Measurements from ENCODE around the gene GPR132. TPM values are rescaled to one million over a fixed set of nuclear protein-coding genes. Genes with fewer than 3 reads are reported as not detected.
A peak's percentile ranks its signal among the peaks of the same experiment; 100 is the strongest.

Gene GPR132
- total and polyA plus RNA-seq, 11 donors = 0.27 to 5.3 (median 0.75) TPM

DNA sequence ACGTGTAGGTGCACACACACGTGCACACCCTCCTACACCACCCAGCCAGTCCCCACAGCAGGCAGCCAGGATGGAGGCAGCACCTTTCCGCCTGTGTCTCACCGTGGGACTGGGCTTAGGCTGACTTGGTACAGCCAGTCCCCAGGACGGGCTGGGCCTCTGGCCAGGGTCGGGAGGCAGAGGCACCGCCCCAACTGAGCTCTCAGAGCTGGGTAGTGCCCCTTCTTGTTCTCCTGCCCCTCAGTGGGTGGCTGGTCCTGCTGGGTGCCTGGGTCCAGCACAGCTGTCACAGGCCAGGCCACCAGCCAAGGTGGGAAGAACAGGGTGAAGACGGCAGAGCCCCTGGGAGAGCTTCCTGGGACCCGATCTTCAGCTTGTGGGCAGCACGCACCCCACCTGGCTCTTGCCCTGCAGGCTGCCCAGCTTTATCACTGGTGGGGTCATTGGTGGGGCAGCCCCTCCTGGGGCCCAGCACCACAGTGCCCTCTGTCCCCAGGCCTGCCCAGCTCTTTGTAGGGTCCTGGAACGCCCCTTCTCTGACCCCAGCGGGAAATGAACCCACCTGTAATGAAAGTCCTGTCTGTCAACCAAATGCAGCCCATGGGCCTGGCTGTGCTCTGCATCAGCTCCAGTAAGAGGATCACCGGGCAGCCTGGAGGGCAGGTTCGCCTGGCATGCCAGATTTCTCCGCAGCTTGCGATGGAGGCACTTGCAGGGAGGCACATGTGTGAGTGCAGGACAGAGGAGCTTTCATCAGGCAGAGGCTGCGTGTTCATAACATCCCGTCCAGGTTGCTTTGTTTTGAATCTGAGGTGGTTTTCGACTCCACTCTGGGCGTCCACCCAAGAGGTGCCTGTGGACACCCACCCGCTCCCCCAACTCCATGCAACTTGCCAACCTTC lies 59.0 kb downstream of the GPR132 start:
- no peaks in the 10 kb centered on the region for H3K4me1 ChIP-seq
- H3K27ac ChIP-seq = no peak overlapping the region
- H3K9me3 ChIP-seq = no peaks in the 10 kb centered on the region
- ATAC-seq = peak in 1 of 4 donors; percentile 25
- DNase-seq = no peak
- intact Hi-C loops (cut with DNase I) = no loop called here
- TF ChIP-seq, protein P1, sequence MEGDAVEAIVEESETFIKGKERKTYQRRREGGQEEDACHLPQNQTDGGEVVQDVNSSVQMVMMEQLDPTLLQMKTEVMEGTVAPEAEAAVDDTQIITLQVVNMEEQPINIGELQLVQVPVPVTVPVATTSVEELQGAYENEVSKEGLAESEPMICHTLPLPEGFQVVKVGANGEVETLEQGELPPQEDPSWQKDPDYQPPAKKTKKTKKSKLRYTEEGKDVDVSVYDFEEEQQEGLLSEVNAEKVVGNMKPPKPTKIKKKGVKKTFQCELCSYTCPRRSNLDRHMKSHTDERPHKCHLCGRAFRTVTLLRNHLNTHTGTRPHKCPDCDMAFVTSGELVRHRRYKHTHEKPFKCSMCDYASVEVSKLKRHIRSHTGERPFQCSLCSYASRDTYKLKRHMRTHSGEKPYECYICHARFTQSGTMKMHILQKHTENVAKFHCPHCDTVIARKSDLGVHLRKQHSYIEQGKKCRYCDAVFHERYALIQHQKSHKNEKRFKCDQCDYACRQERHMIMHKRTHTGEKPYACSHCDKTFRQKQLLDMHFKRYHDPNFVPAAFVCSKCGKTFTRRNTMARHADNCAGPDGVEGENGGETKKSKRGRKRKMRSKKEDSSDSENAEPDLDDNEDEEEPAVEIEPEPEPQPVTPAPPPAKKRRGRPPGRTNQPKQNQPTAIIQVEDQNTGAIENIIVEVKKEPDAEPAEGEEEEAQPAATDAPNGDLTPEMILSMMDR (IDR thresholded peaks at IDR 0.05) = no peak
- TF ChIP-seq POLR2A (IDR thresholded peaks at IDR 0.05) = no peak
- 86 to 92% (median 91%) methylated on average over 14 to 21 of the region's 21 CpGs for WGBS, 4 donors
- no peak overlapping the region for H3K4me3 ChIP-seq
- peaks cover 0 to 36% (median 19%) of the 10 kb centered on the region in 9 donors for H3K36me3 ChIP-seq
- H3K27me3 ChIP-seq = no peaks in the 10 kb centered on the region

DNA sequence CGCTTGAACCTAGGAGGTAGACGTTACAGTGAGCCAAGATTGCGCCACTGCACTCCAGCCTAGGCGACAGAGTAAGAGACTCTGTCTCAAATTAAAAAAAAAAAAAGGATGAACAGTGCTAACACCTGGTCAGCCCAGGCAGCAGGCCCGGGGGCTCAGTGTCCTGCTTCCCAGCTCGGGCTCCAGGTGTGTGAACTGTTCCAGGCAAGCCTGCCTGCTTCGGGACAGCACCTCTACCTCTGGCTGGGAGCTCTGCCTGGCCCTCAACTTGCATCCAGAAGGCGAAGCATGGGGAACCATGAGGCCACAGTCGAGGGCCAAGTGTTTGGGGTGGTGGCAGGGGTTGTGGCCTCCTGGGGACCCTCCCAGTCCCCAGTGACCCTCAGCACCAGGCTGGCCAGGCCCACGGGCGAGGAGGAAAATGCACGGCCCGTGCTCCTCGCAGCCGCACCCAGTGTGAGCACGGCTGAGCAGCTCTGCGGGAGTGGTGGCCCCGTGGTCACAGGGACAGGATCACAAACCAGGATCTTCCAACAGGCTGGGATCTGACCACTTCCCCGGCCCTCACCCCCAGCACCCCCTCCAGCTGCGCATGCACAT lies 59.8 kb downstream of the GPR132 start:
- DNase-seq (no peak), ATAC-seq (peak in 1 of 4 donors; percentile 34)
- TF ChIP-seq, protein P1 (IDR thresholded peaks at IDR 0.05) = no peak
- no peak for TF ChIP-seq POLR2A (IDR thresholded peaks at IDR 0.05)
- no peak overlapping the region for H3K4me3 ChIP-seq
- no peaks in the 10 kb centered on the region for H3K4me1 ChIP-seq
- H3K36me3 ChIP-seq = peaks cover 0 to 28% (median 11%) of the 10 kb centered on the region in 9 donors
- no peak overlapping the region for H3K27ac ChIP-seq
- H3K9me3 ChIP-seq = no peaks in the 10 kb centered on the region
- intact Hi-C loops (cut with DNase I) = no loop called here
- 87 to 96% (median 91%) methylated on average over 9 to 20 of the region's 20 CpGs for WGBS, 4 donors
- no peaks in the 10 kb centered on the region for H3K27me3 ChIP-seq

Other genes starting within 250 kb of the GPR132 start
- 10 to 100 TPM in 8 of 9 donors, 1 to 10 TPM in 1; 9.1 to 21.9 (median 12.5) TPM for gene CEP170B, start 200.2 kb downstream of the GPR132 start, total RNA-seq
- gene CEP170B, start 200.2 kb downstream of the GPR132 start, polyA plus RNA-seq = 10 to 100 TPM in 1 of 2 donors, 1 to 10 TPM in 1; 7.5 to 17.9 TPM
- gene PLD4, start 140.6 kb downstream of the GPR132 start, total RNA-seq = 1 to 10 TPM in 1 of 9 donors, under 1 TPM in 4, not detected in 4; 0.25 to 1.5 (median 0.40) TPM
- under 1 TPM in 1 of 2 donors, not detected in 1; 0.12 TPM for gene PLD4, start 140.6 kb downstream of the GPR132 start, polyA plus RNA-seq
- 10 to 100 TPM in 2 of 9 donors, 1 to 10 TPM in 7; 1.5 to 22.3 (median 3.7) TPM for gene AHNAK2, start 87.1 kb downstream of the GPR132 start, total RNA-seq
- 1 to 10 TPM; 2.2 to 2.5 TPM for gene AHNAK2, start 87.1 kb downstream of the GPR132 start, polyA plus RNA-seq
- gene CLBA1, start 79.6 kb downstream of the GPR132 start, total RNA-seq = 1 to 10 TPM in 7 of 9 donors, under 1 TPM in 2; 0.76 to 3.7 (median 2.6) TPM
- 1 to 10 TPM; 1.3 to 3.7 TPM for gene CLBA1, start 79.6 kb downstream of the GPR132 start, polyA plus RNA-seq
- gene CDCA4, start 44.3 kb downstream of the GPR132 start, total RNA-seq = 1 to 10 TPM; 1.4 to 6.0 (median 2.4) TPM
- gene CDCA4, start 44.3 kb downstream of the GPR132 start, polyA plus RNA-seq = 1 to 10 TPM; 2.3 to 3.3 TPM
- 10 to 100 TPM; 20.4 to 62.4 (median 28.6) TPM for gene JAG2, start 103.3 kb upstream of the GPR132 start, total RNA-seq
- 10 to 100 TPM; 19.1 to 25.2 TPM for gene JAG2, start 103.3 kb upstream of the GPR132 start, polyA plus RNA-seq
- 10 to 100 TPM; 16.7 to 48.9 (median 23.8) TPM for gene NUDT14, start 115.9 kb upstream of the GPR132 start, total RNA-seq
- 10 to 100 TPM; 14.3 to 29.6 TPM for gene NUDT14, start 115.9 kb upstream of the GPR132 start, polyA plus RNA-seq
- gene BTBD6, start 183.1 kb upstream of the GPR132 start, total RNA-seq = 10 to 100 TPM; 28.8 to 51.8 (median 34.8) TPM
- 10 to 100 TPM; 40.7 to 56.3 TPM for gene BTBD6, start 183.1 kb upstream of the GPR132 start, polyA plus RNA-seq
- 10 to 100 TPM; 13.3 to 25.3 (median 18.7) TPM for gene BRF1, start 235.6 kb upstream of the GPR132 start, total RNA-seq
- 10 to 100 TPM; 17.1 to 19.4 TPM for gene BRF1, start 235.6 kb upstream of the GPR132 start, polyA plus RNA-seq
- 10 to 100 TPM; 47.3 to 90.3 (median 60.8) TPM for gene PACS2, start 249.3 kb upstream of the GPR132 start, total RNA-seq
- 10 to 100 TPM; 50.7 to 78.7 TPM for gene PACS2, start 249.3 kb upstream of the GPR132 start, polyA plus RNA-seq

Data from heart left ventricle (tissue), 16 donors.